Ovary (tissue), 3 donors: ENCODE measurements around the gene ATP13A4.

Experiments used
- POLR2A ChIP-seq: fragments of 450-650 bp; IDR thresholded peaks from one replicate; pipeline ENCODE4 v1.6.1; 2017; ENCODE audit warnings: antibody characterized with exemption, mild to moderate bottlenecking, moderate library complexity
- TF ChIP-seq, protein P1 (sequence below), 3 donors: fragments of 450-650 bp in 2 of 3; fragments of 200-600 bp in 1 of 3; IDR thresholded peaks; one replicate each; pipeline versions ENCODE4 v1.5.1 to v1.8.0; 2016 to 2022; ENCODE audit warnings: antibody characterized with exemption in 3 of 3, mild to moderate bottlenecking in 1 of 3
- donor health status: DM: no; HTN: no; CAD: no.

DNA sequence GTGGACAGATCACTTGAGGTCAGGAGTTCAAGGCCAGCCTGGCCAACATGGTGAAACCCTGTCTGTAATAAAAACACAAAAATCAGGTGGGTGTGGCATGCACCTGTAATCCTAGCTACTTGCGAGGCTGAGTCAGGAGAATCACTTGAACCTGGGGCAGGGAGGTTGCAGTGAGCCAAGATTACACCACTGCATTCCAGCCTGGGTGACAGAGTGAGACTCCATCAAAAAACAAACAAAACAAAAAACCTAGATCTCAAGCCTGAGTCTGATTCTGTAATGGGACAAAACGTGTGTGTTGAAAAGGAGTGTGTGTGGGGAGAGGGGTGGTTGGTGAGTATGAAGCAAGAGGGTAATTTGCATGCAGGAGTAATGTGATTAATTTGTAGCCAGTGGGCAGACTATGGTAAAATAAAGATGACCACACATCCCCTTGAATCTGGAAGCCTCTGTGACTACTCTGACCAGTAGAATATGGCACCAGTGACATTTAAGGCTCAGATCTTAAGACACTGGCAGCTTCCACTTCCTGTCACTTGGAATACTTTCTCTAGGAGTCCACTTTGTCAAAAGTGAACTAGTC, 19.9 kb upstream of the ATP13A4 start:
- TF ChIP-seq, protein P1, sequence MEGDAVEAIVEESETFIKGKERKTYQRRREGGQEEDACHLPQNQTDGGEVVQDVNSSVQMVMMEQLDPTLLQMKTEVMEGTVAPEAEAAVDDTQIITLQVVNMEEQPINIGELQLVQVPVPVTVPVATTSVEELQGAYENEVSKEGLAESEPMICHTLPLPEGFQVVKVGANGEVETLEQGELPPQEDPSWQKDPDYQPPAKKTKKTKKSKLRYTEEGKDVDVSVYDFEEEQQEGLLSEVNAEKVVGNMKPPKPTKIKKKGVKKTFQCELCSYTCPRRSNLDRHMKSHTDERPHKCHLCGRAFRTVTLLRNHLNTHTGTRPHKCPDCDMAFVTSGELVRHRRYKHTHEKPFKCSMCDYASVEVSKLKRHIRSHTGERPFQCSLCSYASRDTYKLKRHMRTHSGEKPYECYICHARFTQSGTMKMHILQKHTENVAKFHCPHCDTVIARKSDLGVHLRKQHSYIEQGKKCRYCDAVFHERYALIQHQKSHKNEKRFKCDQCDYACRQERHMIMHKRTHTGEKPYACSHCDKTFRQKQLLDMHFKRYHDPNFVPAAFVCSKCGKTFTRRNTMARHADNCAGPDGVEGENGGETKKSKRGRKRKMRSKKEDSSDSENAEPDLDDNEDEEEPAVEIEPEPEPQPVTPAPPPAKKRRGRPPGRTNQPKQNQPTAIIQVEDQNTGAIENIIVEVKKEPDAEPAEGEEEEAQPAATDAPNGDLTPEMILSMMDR (IDR thresholded peaks at IDR 0.05), result no peak
- TF ChIP-seq POLR2A, result no peak
